ENCODE data around the gene ZNF555.

DNA sequence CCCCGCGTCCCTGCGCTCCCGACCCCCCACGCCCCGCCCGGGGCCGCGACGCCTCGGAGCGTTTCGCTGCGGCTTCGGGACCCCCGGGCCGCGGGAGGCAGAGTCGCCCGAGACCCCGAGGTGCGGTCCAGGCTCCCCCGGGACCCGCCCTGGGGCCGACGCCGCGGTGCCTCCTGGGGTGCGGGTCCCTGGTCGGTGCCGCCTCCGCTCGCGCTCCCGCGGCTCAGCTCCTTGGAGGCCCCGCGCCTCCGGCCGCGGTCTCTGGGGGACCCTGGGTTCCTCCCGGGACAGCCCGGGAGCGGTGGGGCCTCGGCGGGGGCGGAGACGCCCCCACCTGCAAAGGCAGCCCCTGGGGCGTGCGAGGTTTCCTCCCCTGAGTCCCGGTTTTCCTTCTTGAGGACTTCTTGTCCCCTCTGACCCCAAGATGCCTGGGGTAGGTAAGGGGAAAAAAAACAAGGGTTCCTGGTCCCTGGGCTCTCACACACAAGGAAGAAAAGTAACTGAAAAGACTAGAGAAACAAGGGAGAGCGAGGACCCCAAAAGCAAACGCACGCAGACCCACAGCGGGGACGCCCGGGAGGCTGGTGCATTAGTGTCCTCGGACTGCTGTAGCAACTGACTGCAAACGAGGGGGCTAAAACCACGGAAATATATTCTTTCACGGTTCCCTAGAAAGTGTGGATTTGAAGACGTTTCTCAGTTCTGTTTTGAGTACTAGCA, 740 bp downstream of the ZNF555 start:
- TF ChIP-seq POLR2AphosphoS5 (IDR thresholded peaks at IDR 0.05) (no peak), POLR2A (IDR thresholded peaks at IDR 0.05) (no peak)
- TF ChIP-seq, protein P1, sequence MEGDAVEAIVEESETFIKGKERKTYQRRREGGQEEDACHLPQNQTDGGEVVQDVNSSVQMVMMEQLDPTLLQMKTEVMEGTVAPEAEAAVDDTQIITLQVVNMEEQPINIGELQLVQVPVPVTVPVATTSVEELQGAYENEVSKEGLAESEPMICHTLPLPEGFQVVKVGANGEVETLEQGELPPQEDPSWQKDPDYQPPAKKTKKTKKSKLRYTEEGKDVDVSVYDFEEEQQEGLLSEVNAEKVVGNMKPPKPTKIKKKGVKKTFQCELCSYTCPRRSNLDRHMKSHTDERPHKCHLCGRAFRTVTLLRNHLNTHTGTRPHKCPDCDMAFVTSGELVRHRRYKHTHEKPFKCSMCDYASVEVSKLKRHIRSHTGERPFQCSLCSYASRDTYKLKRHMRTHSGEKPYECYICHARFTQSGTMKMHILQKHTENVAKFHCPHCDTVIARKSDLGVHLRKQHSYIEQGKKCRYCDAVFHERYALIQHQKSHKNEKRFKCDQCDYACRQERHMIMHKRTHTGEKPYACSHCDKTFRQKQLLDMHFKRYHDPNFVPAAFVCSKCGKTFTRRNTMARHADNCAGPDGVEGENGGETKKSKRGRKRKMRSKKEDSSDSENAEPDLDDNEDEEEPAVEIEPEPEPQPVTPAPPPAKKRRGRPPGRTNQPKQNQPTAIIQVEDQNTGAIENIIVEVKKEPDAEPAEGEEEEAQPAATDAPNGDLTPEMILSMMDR (IDR thresholded peaks at IDR 0.05 in 8 of 11, conservative IDR thresholded peaks at IDR 0.05 in 3 of 11) = no peak
